ENCODE measurements around the gene MST1. TPM values are rescaled to one million over a fixed set of nuclear protein-coding genes. Genes with fewer than 3 reads are reported as not detected.

Gene MST1
- total and polyA plus RNA-seq, 2 donors (not counting 1 experiment from before 2014, with no cell fraction given): 3.5 to 6.6 TPM

GRCh38 chr3:49650177-49650576 is 39.1 kb downstream of the MST1 start:
- DNase-seq (ENCODE audit: low read depth in 2 of 2): no peak
- no peak overlapping the region for H2AFZ ChIP-seq (ENCODE audit: low read length)
- no peaks in the 10 kb centered on the region for H3K9me3 ChIP-seq (ENCODE audit: control insufficient read depth, insufficient read depth, low read depth, low read length)
- H3K9ac ChIP-seq (ENCODE audit: insufficient read depth, low read length): no peak overlapping the region
- H3K36me3 ChIP-seq (ENCODE audit: control insufficient read depth, insufficient read depth, low read length): no peaks in the 10 kb centered on the region
- no peak for TF ChIP-seq CTCF (conservative IDR thresholded peaks at IDR 0.05 in 1 of 2, IDR thresholded peaks at IDR 0.05 in 1 of 2; ENCODE audit: low read depth in 1 of 2, low read length in 2 of 2)
- no peak for TF ChIP-seq EZH2 (IDR thresholded peaks at IDR 0.05; ENCODE audit: low read length, missing control alignments)
- H4K20me1 ChIP-seq (ENCODE audit: control insufficient read depth, extremely low read depth, insufficient read depth, low read length): no peaks in the 10 kb centered on the region
- H3K27ac ChIP-seq (ENCODE audit: insufficient read depth, low read length): no peak overlapping the region
- H3K27me3 ChIP-seq (ENCODE audit: control insufficient read depth, insufficient read depth, low read length): no peaks in the 10 kb centered on the region
- no peak overlapping the region for H3K4me2 ChIP-seq (ENCODE audit: extremely low read depth, insufficient read depth, low read length)
- no peaks in the 10 kb centered on the region for H3K4me1 ChIP-seq (ENCODE audit: control insufficient read depth, extremely low read depth, insufficient read depth, low read length)
- no peaks in the 10 kb centered on the region for H3K79me2 ChIP-seq (ENCODE audit: control insufficient read depth, insufficient read depth, low read length)
- no peak overlapping the region for H3K4me3 ChIP-seq (replicated peaks in 1 of 4; ENCODE audit: control extremely low read depth in 1 of 4, insufficient read depth in 1 of 4, low read depth in 3 of 4, low read length in 4 of 4)

- Histone ChIP-seq H3K9ac (ENCODE audit: insufficient read depth, low read length) (no peak overlapping the region), H3K4me3 (replicated peaks in 1 of 4; ENCODE audit: control extremely low read depth in 1 of 4, insufficient read depth in 1 of 4, low read depth in 3 of 4, low read length in 4 of 4) (no peak overlapping the region), H3K36me3 (ENCODE audit: control insufficient read depth, insufficient read depth, low read length) (no peaks in the 10 kb centered on the region), H4K20me1 (ENCODE audit: control insufficient read depth, extremely low read depth, insufficient read depth, low read length) (no peaks in the 10 kb centered on the region), H3K79me2 (ENCODE audit: control insufficient read depth, insufficient read depth, low read length) (no peaks in the 10 kb centered on the region), H3K27me3 (ENCODE audit: control insufficient read depth, insufficient read depth, low read length) (no peaks in the 10 kb centered on the region), H3K9me3 (ENCODE audit: control insufficient read depth, insufficient read depth, low read depth, low read length) (no peaks in the 10 kb centered on the region), H3K27ac (ENCODE audit: insufficient read depth, low read length) (no peak overlapping the region), H3K4me1 (ENCODE audit: control insufficient read depth, extremely low read depth, insufficient read depth, low read length) (no peaks in the 10 kb centered on the region), H3K4me2 (ENCODE audit: extremely low read depth, insufficient read depth, low read length) (no peak overlapping the region), H2AFZ (ENCODE audit: low read length) (no peak overlapping the region)
- TF ChIP-seq EZH2 (IDR thresholded peaks at IDR 0.05; ENCODE audit: low read length, missing control alignments) (no peak), CTCF (conservative IDR thresholded peaks at IDR 0.05 in 1 of 2, IDR thresholded peaks at IDR 0.05 in 1 of 2; ENCODE audit: low read depth in 1 of 2, low read length in 2 of 2) (no peak)
- DNase-seq (ENCODE audit: low read depth in 2 of 2): no peak
These were observed 39.7 kb downstream of the MST1 start for GRCh38 chr3:49649576-49649975.

- Histone ChIP-seq H3K27me3 (ENCODE audit: control insufficient read depth, insufficient read depth, low read length) (no peaks in the 10 kb centered on the region), H3K79me2 (ENCODE audit: control insufficient read depth, insufficient read depth, low read length) (no peaks in the 10 kb centered on the region), H4K20me1 (ENCODE audit: control insufficient read depth, extremely low read depth, insufficient read depth, low read length) (no peaks in the 10 kb centered on the region), H3K9ac (ENCODE audit: insufficient read depth, low read length) (no peak overlapping the region), H3K4me1 (ENCODE audit: control insufficient read depth, extremely low read depth, insufficient read depth, low read length) (no peaks in the 10 kb centered on the region), H3K4me3 (replicated peaks in 1 of 4; ENCODE audit: control extremely low read depth in 1 of 4, insufficient read depth in 1 of 4, low read depth in 3 of 4, low read length in 4 of 4) (no peak overlapping the region), H3K27ac (ENCODE audit: insufficient read depth, low read length) (no peak overlapping the region), H3K9me3 (ENCODE audit: control insufficient read depth, insufficient read depth, low read depth, low read length) (no peaks in the 10 kb centered on the region), H2AFZ (ENCODE audit: low read length) (no peak overlapping the region), H3K36me3 (ENCODE audit: control insufficient read depth, insufficient read depth, low read length) (no peaks in the 10 kb centered on the region), H3K4me2 (ENCODE audit: extremely low read depth, insufficient read depth, low read length) (no peak overlapping the region)
- TF ChIP-seq EZH2 (IDR thresholded peaks at IDR 0.05; ENCODE audit: low read length, missing control alignments): no peak
- DNase-seq (ENCODE audit: low read depth in 2 of 2): no peak
These were observed 40.8 kb downstream of the MST1 start for GRCh38 chr3:49648354-49649019.
